NCI-H2081 treated with DMSO at 0.1 percent for 48 hours (cell line): ENCODE data around the gene FNDC3B.

Experiments
- DNase-seq: peaks from one replicate; lab custom pipeline; 2025; lab: John Stamatoyannopoulos, UW

Gene FNDC3B

GRCh38 chr3:172266103-172266502 is 226.7 kb downstream of the FNDC3B start:
- DNase-seq = no peak

- no peak for DNase-seq
Measured at GRCh38 chr3:172268425-172268824, 229.0 kb downstream of the FNDC3B start.

- DNase-seq = no peak
Measured at GRCh38 chr3:172268868-172269267, 229.5 kb downstream of the FNDC3B start.

GRCh38 chr3:172270557-172271166 is 231.3 kb downstream of the FNDC3B start:
- no peak for DNase-seq

- DNase-seq = no peak
Measured at GRCh38 chr3:172271386-172271976, 232.1 kb downstream of the FNDC3B start.

GRCh38 chr3:172272698-172273097 is 233.3 kb downstream of the FNDC3B start:
- no peak for DNase-seq

- DNase-seq = no peak
Measured at GRCh38 chr3:172273378-172273777, 234.0 kb downstream of the FNDC3B start.

- DNase-seq = no peak
Measured at GRCh38 chr3:172274906-172275305, 235.5 kb downstream of the FNDC3B start.

GRCh38 chr3:172275586-172275985 is 236.2 kb downstream of the FNDC3B start:
- no peak for DNase-seq

- no peak for DNase-seq
Measured at GRCh38 chr3:172276103-172276502, 236.7 kb downstream of the FNDC3B start.

GRCh38 chr3:172277151-172277652 is 237.8 kb downstream of the FNDC3B start:
- DNase-seq = no peak

- no peak for DNase-seq
Measured at GRCh38 chr3:172279191-172279640, 239.8 kb downstream of the FNDC3B start.

- DNase-seq = no peak
Measured at GRCh38 chr3:172279974-172280373, 240.6 kb downstream of the FNDC3B start.

GRCh38 chr3:172280406-172281051 is 241.2 kb downstream of the FNDC3B start:
- no peak for DNase-seq

GRCh38 chr3:172281884-172282283 is 242.5 kb downstream of the FNDC3B start:
- DNase-seq = no peak

- no peak for DNase-seq
Measured at GRCh38 chr3:172282850-172283249, 243.5 kb downstream of the FNDC3B start.

- no peak for DNase-seq
Measured at GRCh38 chr3:172283841-172284357, 244.5 kb downstream of the FNDC3B start.

GRCh38 chr3:172285844-172286243 is 246.5 kb downstream of the FNDC3B start:
- DNase-seq = no peak

GRCh38 chr3:172286548-172287148 is 247.3 kb downstream of the FNDC3B start:
- DNase-seq = no peak

- no peak for DNase-seq
Measured at GRCh38 chr3:172287937-172288477, 248.6 kb downstream of the FNDC3B start.

- DNase-seq = no peak
Measured at GRCh38 chr3:172288651-172289050, 249.3 kb downstream of the FNDC3B start.

- no peak for DNase-seq
Measured at GRCh38 chr3:172289583-172289982, 250.2 kb downstream of the FNDC3B start.
